Activated CD8-positive, alpha-beta memory T cell treated with anti-CD3 and anti-CD28 coated beads, Interleukin-2, amount 50 U/mL, for 4 hours (primary cell): ENCODE results near the gene ITGAX.

ENCODE experiments used
- DNase-seq: peaks from one replicate; pipeline ENCODE4 v3.0.0-alpha.2; 2020

The ITGAX gene

DNA sequence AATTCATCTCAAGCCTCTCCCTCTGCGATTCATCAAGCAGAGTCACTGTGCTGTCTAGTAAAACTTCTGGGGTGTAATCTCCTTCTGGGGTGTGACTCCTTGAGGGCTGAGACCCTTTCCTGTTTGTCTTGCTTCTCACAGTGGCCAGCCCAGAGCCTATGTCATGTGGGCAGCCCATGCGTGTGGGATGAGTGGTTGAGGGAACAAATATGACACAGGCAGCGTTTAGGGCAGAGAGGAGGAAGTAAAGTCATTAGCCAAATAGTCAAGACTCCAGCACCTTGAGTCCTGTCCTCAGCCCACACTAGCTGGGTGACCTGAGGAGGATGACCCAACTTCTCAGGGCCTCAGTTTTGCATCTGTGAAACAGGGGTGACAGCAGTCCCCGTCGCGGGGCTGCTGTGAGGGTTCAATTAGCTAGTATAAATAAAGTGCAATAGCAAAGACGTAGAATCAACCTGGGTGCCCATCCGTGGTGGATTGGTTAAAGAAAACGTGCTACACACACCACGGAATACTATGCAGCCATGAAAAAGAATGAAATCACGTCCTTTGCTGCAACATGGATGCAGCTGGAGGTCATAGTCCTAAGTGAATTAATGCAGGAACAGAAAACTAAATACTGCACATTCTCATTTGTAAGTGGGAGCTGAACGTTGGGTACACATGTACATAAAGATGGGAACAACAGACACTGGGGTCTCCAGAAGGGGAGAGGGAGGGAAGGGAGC, 4.5 kb upstream of the ITGAX start:
- DNase-seq = no peak

GRCh38 chr16:31351246-31351941, 3.6 kb upstream of the ITGAX start:
- DNase-seq = peak; percentile 1

DNA sequence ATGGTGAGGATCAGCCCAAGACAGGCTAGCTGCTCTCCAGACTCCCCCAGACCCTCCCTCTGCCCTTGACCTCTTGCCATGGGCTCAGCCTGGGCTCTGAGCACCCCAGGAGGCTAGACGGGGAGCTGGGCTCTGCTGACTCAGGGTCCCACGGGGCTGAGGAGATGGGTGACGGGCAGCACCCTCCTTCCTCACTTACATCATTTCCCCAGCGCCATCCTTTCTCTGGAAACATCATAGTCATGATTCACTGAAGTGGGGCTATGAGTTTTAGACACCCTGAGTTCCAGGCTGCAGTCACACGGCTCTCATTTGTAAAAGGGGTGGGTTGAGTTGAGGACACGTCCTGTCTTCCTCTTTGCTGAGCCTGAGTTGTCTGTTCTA, 3.0 kb upstream of the ITGAX start:
- DNase-seq = no peak

DNA sequence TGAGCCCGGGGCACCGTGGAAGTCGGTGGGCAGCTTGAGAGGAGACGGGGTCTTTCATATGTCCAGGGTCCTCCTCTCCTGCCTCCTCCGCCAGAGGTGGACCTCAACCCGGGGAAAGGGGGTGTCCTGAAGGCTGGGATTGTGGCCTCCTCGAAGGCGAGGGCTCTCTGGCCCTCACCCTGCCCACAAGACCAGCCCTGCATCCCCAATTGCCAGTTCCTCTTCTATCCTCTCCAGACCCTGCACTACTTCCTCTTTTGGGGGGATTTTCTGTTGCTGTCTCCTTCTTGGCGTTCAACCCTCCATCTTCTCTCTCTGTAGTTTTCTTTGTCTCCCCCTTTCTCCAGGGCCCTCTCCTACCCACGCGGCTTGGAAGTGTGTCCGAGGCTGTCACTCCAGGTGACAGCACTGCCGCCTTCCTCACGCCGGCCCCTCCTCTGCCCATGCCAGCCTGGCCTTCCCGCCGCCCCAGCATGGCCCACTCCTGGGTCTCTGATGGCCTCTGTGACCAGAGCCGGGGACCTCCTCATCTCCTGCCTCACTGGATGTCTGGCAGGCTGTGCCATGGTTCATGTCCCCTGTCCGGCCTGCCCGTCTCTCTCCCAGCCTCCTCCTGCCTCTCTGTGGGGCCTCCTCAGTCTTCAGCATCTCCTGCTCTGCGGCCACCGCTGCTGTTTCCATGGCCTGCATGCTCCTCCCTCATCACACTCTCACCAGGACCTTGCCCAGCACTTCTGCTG, 2.4 kb upstream of the ITGAX start:
- peak; percentile 13 for DNase-seq

GRCh38 chr16:31355431-31356100, 590 bp downstream of the ITGAX start:
- DNase-seq = no peak

DNA sequence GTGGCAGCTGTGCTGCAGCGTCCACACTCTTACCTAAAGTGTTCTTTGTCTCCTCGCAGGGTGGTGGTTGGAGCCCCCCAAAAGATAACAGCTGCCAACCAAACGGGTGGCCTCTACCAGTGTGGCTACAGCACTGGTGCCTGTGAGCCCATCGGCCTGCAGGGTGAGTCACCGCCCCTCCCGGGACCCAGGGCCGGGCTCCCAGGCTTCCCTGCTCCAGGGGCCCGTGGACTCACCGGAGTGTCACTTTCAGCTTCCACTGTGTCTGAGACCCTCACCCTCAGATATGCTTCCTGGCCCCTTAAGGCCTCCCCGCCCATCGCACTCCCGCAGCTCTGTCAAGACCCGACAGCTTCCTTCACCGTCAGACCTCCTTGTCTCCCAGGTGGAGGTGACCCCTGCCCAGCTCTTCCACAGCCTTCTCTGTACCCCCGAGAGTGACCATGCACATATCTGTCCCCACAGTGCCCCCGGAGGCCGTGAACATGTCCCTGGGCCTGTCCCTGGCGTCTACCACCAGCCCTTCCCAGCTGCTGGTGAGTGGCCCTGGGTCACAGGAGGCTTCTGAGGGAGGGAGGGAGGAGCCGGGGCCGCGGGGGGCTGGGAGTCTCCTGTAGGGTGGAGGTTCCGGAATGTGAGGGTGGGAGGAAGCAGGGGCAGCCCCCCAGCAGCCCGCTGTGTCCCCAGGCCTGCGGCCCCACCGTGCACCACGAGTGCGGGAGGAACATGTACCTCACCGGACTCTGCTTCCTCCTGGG, 1.8 kb downstream of the ITGAX start:
- no peak for DNase-seq

- no peak for DNase-seq
Measured at GRCh38 chr16:31357324-31358109, 2.5 kb downstream of the ITGAX start.

DNA sequence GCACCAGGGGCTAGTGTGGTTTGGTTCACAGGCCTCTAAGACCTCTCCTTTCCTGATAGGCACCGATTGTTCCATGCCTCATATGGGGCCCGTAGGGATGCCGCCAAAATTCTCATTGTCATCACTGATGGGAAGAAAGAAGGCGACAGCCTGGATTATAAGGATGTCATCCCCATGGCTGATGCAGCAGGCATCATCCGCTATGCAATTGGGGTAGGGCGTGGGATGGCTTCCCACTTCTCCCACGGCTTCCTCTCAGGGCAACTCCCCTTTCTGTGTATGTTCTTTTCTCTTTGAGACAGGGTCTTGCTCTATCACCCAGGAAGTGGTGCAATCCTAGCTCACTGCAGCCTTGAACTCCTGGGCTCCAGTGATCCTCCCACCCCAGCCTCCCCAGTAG, 5.3 kb downstream of the ITGAX start:
- DNase-seq = no peak

- no peak for DNase-seq
Measured at GRCh38 chr16:31361201-31362110, 6.5 kb downstream of the ITGAX start.

GRCh38 chr16:31362476-31363405, 7.8 kb downstream of the ITGAX start:
- DNase-seq = no peak

GRCh38 chr16:31363721-31364120, 8.7 kb downstream of the ITGAX start:
- no peak for DNase-seq

DNA sequence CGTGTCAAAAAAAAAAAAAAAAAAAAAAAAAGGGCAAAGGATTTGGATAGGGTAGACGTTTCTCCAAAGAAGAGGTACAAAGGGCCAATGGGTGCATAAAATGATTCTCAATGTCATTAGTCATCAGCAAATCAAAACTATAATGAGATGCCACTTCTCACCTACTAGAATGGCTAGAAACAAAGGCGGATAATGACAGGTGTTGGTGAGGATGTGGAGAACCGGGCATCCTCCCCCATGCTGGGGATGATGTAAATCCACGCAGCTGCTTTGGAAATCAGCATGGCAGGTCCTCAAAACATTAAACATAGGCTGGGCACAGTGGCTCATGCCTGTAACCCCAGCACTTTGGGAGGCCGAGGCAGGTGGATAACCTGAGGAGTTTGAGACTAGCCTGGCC, 9.4 kb downstream of the ITGAX start:
- no peak for DNase-seq

- no peak for DNase-seq
Measured at GRCh38 chr16:31365131-31365865, 10.3 kb downstream of the ITGAX start.

DNA sequence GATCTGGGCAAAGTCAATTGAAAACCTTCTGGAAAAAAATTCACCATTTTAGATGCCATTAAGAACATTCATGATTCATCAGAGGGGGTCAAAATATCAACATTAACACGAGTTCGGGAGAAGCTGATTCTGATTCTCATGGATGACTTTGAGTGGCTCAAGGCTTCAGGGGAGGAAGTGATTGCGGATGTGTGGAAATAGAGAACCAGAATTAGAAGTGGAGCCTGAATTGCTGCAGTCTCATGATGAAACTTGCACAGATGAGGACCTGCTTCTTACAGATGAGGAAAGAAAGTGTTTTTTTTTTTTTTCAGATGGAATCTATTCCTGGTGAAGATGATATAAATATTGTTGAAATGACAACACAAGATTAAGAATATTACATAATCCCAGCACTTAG, 12.9 kb downstream of the ITGAX start:
- no peak for DNase-seq

- no peak for DNase-seq
Measured at GRCh38 chr16:31371008-31371407, 16.0 kb downstream of the ITGAX start.

- DNase-seq = no peak
Measured at GRCh38 chr16:31371619-31372484, 16.9 kb downstream of the ITGAX start.

DNA sequence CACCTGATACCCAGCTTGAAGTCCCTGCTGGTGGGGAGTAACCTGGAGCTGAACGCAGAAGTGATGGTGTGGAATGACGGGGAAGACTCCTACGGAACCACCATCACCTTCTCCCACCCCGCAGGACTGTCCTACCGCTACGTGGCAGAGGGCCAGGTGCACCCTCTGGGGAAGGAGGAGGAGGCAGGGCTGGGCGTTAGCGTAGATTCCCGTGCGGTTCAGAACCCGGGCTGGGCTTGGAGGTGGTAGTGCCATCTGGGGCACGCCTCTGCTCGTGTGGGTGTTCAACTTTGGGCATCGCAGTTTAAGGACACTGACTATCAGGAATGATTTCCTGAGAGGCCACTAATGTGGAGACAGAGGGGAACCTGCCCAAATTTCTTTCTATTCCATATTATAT, 18.3 kb downstream of the ITGAX start:
- no peak for DNase-seq

DNA sequence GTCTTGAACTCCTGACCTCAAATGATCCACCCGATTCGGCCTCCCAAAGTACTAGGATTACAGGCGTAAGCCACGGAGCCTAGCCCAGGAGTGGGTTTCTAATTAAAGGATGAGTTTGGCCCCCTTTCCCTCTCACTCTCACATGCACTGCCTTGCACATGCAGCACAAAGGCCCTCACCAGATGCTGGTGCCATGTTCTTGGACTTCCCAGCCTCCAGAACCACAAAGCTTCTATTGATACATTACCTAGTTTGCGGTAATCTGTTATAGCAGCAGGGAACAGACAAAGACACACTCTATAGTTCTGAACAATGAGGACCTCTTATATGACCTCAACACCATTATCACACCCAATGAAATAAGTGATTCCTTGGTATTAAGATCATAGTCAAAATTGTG, 20.3 kb downstream of the ITGAX start:
- DNase-seq = no peak
